Measurements from ENCODE around the gene CRKL. TPM values are rescaled to one million over a fixed set of nuclear protein-coding genes. Genes with fewer than 3 reads are reported as not detected.

CRKL gene
- total RNA-seq, 1 experiment from 2014 or later: 82.7 TPM

GRCh38 chr22:20994902-20995241 is 77.7 kb downstream of the CRKL start:
- Mint-ChIP-seq H3K4me3 (ENCODE audit: unreplicated experiment) (no peak overlapping the region), H3K27me3 (ENCODE audit: insufficient read depth, unreplicated experiment) (no peaks in the 10 kb centered on the region), H3K4me1 (ENCODE audit: low read depth, unreplicated experiment) (no peaks in the 10 kb centered on the region), H3K36me3 (ENCODE audit: insufficient read depth, unreplicated experiment) (peaks cover 53% of the 10 kb centered on the region), H3K27ac (ENCODE audit: unreplicated experiment) (no peak overlapping the region), H3K9me3 (ENCODE audit: unreplicated experiment) (no peaks in the 10 kb centered on the region)
- no peaks in the 10 kb centered on the region for H3K4me1 ChIP-seq
- no peaks in the 10 kb centered on the region for H3K27me3 ChIP-seq (replicated peaks; ENCODE audit: control insufficient read depth, insufficient read depth, low read length)
- intact Hi-C loops (cut with micrococcal nuclease; ENCODE audit: unreplicated experiment): no loop called here
- H3K9me3 ChIP-seq: no peaks in the 10 kb centered on the region
- no TSS peak for BruUV-seq (replicated peaks)
- TF ChIP-seq CTCF (IDR thresholded peaks at IDR 0.05; ENCODE audit: insufficient read depth in 1 of 2, low read depth in 1 of 2, low read length in 1 of 2, severe bottlenecking in 1 of 2, unreplicated experiment in 1 of 2): no peak
- no peak overlapping the region for H3K4me3 ChIP-seq (ENCODE audit: low read depth, low read length)
- no peak for DNase-seq
- H3K36me3 ChIP-seq (ENCODE audit: control insufficient read depth, insufficient read depth, low read length): no peaks in the 10 kb centered on the region; the same call in none of the 2 replicates
- ChIA-PET POLR2A (no interaction called here), CTCF (no interaction called here)

GRCh38 chr22:20995329-20996030 is 78.3 kb downstream of the CRKL start:
- H3K4me3 Mint-ChIP-seq (ENCODE audit: unreplicated experiment): no peak overlapping the region
- BruUV-seq (replicated peaks): no TSS peak
- H3K4me1 ChIP-seq: peaks cover 4% of the 10 kb centered on the region
- no peaks in the 10 kb centered on the region; the same call in none of the 2 replicates for H3K36me3 ChIP-seq (ENCODE audit: control insufficient read depth, insufficient read depth, low read length)
- H3K36me3 Mint-ChIP-seq (ENCODE audit: insufficient read depth, unreplicated experiment): peaks cover 54% of the 10 kb centered on the region
- no peaks in the 10 kb centered on the region for H3K27me3 ChIP-seq (replicated peaks; ENCODE audit: control insufficient read depth, insufficient read depth, low read length)
- H3K9me3 Mint-ChIP-seq (ENCODE audit: unreplicated experiment): no peaks in the 10 kb centered on the region
- no peak overlapping the region for H3K4me3 ChIP-seq (ENCODE audit: low read depth, low read length)
- no peak overlapping the region for H3K27ac Mint-ChIP-seq (ENCODE audit: unreplicated experiment)
- H3K4me1 Mint-ChIP-seq (ENCODE audit: low read depth, unreplicated experiment): no peaks in the 10 kb centered on the region
- CTCF ChIA-PET: no interaction called here
- TF ChIP-seq CTCF (IDR thresholded peaks at IDR 0.05; ENCODE audit: insufficient read depth in 1 of 2, low read depth in 1 of 2, low read length in 1 of 2, severe bottlenecking in 1 of 2, unreplicated experiment in 1 of 2): no peak
- no peaks in the 10 kb centered on the region for H3K27me3 Mint-ChIP-seq (ENCODE audit: insufficient read depth, unreplicated experiment)
- no peak for DNase-seq
- intact Hi-C loops (cut with micrococcal nuclease; ENCODE audit: unreplicated experiment): no loop called here
- no peaks in the 10 kb centered on the region for H3K9me3 ChIP-seq
- POLR2A ChIA-PET: no interaction called here

GRCh38 chr22:20996031-20996410 is 78.8 kb downstream of the CRKL start:
- no peaks in the 10 kb centered on the region; the same call in none of the 2 replicates for H3K36me3 ChIP-seq (ENCODE audit: control insufficient read depth, insufficient read depth, low read length)
- Mint-ChIP-seq H3K27ac (ENCODE audit: unreplicated experiment) (no peak overlapping the region), H3K4me3 (ENCODE audit: unreplicated experiment) (no peak overlapping the region), H3K27me3 (ENCODE audit: insufficient read depth, unreplicated experiment) (no peaks in the 10 kb centered on the region), H3K36me3 (ENCODE audit: insufficient read depth, unreplicated experiment) (peaks cover 49% of the 10 kb centered on the region), H3K9me3 (ENCODE audit: unreplicated experiment) (no peaks in the 10 kb centered on the region), H3K4me1 (ENCODE audit: low read depth, unreplicated experiment) (no peaks in the 10 kb centered on the region)
- CTCF ChIA-PET: no interaction called here
- H3K4me3 ChIP-seq (ENCODE audit: low read depth, low read length): no peak overlapping the region
- no peaks in the 10 kb centered on the region for H3K27me3 ChIP-seq (replicated peaks; ENCODE audit: control insufficient read depth, insufficient read depth, low read length)
- H3K9me3 ChIP-seq: no peaks in the 10 kb centered on the region
- POLR2A ChIA-PET: no interaction called here
- DNase-seq: no peak
- peaks cover 9% of the 10 kb centered on the region for H3K4me1 ChIP-seq
- intact Hi-C loops (cut with micrococcal nuclease; ENCODE audit: unreplicated experiment): no loop called here
- TF ChIP-seq CTCF (IDR thresholded peaks at IDR 0.05; ENCODE audit: insufficient read depth in 1 of 2, low read depth in 1 of 2, low read length in 1 of 2, severe bottlenecking in 1 of 2, unreplicated experiment in 1 of 2): no peak
- BruUV-seq (replicated peaks): no TSS peak
